GM19438 (cell line): ENCODE data around the gene FAM163B.

Source experiments
- ATAC-seq: cut with Tn5 transposase; IDR thresholded peaks from one replicate; pipeline ENCODE4 v1.9.1; 2021; ENCODE audit warnings: low read depth; ENCODE audit not compliant: unreplicated experiment

Gene FAM163B

GRCh38 chr9:133584559-133585476 lies 24.4 kb downstream of the FAM163B start:
- no peak for ATAC-seq

- ATAC-seq = no peak
Observed at GRCh38 chr9:133584167-133584558, 25.0 kb downstream of the FAM163B start.

- no peak for ATAC-seq
Observed at GRCh38 chr9:133583586-133583985, 25.6 kb downstream of the FAM163B start.

GRCh38 chr9:133583111-133583510 lies 26.1 kb downstream of the FAM163B start:
- no peak for ATAC-seq

DNA sequence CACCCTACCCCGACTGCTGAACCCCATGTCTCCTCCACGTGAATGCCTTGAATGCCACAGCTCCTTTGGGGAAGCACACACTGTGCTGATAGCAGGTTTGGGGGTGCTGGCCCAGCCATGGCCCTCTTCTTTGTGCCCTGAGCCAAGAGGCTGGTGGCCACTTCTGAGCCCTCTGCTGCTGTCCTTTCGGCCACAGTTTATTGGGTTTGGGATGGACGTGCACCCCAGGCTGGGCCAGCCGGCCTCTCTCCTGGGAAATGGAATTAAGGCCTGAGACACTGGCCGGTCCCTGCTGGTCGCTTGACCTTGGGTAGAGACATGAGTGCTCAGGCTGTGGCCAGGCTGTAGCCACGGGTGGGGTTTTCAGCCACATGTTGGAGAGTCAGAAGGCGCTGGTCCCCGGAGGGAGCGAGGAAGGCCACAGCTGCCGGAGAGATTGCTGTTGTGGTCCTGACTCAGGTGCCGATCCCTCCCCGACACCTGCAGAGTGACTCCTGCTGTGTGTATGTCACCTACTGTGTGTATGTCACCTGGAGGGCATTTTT lies 26.6 kb downstream of the FAM163B start:
- ATAC-seq = no peak

DNA sequence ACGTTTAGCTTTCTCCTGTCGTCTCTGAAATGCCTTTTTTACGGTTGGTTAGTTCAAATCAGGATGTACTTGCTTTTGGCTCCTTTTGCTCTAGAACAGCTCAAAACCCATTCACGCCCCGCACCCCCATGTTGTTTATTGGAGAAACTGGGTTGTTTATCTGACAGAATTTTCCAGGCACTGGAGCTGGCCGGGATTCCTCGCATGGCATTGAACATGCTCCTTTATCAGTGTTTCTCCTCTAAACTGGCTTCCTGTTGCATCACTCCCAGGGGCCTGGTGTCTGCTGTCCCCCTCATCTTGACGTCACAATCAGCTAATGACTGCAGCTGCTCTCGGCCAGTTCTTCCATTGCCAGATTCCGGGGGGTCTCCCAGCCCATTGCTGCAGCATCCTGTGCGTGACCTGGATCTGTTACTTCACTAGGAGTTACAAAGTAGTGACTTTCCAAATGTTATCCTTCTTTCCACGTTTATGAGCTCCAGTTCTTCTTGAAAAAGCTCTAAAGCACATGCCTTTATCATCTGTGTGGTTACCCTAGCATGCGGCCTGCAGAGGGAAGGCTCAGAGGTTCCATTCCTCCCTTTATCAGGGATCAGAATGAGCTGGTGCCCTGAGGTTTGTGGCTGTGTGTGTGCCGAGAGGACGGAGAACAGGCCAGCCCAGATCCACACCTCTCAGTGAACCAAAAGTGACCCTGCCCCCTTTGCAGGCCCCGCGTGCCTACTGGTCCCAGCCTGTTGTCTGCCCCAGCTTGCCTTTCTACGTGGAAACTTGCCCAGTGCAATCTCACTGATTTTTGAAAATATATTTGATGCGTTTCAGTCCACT lies 27.5 kb downstream of the FAM163B start:
- no peak for ATAC-seq

GRCh38 chr9:133581011-133581410 lies 28.2 kb downstream of the FAM163B start:
- no peak for ATAC-seq

- no peak for ATAC-seq
Observed at GRCh38 chr9:133580419-133580738, 28.8 kb downstream of the FAM163B start.

DNA sequence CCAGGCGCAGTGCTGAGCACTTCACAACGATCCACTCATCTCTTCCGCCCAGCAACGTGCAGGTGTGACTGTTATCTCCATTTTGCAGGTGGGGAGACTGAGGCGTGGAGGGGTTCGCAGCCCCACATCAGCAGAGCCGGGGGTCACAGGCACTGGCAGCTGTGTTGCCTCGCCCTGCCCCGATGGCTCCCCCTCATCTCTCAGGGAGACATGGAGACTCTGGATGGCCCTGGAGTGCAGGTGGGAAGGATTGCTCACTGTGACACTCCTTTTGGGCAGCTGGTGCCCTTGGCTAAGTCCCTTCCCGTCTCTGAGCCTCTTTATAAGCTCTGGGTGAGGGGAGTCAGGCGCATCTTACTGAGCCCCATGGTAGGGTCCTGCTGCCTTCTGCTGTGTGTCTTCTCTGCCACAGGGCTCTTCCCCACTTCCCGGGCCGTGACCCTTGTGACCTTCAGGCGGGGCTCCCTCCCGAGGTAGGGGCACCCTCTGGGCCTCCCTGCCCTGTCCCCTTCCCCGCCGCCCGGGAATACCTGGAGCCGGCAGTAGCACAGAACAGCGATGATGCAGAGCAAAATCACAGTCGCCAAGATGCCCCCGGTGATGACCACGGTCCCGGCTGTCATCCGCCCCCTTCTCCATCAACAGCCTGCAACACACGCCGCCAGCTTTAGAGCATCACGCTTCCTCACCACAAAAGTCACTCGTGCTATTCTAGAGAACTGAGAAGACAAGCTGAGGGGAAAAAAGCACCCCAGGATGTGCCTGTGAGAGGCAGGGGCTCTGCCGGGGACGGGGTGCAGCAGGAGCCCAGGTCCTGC lies 29.4 kb downstream of the FAM163B start:
- no peak for ATAC-seq

GRCh38 chr9:133578524-133579441 lies 30.4 kb downstream of the FAM163B start:
- ATAC-seq = no peak

GRCh38 chr9:133577737-133578112 lies 31.5 kb downstream of the FAM163B start:
- ATAC-seq = no peak

DNA sequence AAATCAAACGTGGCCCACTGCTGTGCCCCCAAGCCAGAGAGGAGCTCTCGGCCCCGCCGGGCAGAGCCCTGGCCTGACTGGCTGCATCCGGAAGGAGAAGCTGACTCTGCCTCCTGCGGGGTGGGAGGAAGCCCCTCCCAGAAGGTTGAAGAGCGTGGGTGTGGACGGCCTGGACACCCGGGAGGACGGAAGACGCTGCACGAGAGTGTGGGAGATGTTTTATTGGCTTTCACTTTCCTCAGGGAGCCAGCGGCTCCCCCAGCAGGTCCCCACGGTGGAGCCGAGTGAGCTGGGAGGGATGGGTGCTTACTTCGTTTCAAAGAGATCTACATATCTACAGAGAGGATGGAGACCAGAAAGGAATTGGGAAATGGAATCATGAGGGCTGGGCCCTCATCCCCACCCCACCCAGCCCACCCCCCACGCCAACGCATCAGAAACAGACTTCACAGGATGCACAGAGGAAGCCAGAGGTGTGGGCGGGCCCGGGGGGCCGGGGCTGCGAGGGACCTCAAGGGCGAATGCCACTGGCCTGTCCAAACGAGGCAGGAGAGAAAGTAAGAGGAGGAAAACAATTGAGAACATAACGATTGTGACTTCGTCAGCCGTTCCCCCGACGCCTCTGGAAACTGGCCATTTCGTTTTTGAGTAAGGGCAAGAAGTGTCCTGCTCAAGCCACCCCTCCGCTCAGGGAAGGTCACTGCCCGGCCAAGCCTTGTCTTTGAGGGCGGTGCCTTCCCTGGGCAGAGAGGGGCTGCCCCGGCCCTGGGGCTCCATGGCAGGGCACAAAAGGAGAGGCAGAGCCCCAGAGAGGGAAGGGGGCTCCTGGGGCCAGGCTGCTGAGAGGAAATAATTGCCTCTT lies 32.1 kb downstream of the FAM163B start:
- no peak for ATAC-seq

- ATAC-seq = no peak
Observed at GRCh38 chr9:133576031-133576874, 32.9 kb downstream of the FAM163B start.

GRCh38 chr9:133575186-133576030 lies 33.8 kb downstream of the FAM163B start:
- no peak for ATAC-seq

GRCh38 chr9:133574771-133575170 lies 34.4 kb downstream of the FAM163B start:
- no peak for ATAC-seq

DNA sequence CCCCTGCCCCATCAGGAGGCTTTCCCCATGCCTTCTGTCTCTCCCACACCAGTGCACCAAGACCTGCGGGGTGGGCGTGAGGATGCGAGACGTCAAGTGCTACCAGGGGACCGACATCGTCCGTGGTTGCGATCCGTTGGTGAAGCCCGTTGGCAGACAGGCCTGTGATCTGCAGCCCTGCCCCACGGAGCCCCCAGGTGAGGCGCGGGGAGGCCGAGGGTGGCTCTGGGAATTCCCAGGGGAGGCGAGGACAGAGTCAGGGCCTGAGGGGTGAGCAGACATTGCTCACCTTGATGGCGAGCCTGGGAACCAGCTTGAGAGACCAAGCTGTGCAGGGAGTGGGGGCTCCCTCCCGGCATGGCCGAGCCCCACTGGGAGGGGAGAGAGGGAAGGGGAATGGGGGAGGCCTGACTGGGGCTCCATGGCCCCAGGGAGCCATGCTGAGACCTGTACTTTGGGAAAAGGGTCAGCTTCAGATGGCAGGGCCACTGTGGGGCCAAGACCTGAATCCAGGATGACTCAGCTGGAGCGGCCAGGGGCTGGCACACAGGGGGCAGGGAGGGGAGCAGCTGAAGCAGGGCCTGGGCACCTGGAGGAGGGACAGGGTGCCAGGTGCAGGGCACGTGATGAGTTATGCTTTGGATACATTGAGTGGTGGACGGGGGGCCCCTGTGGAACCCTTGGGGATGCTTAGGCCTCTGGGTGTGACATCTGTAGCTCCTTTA lies 35.2 kb downstream of the FAM163B start:
- ATAC-seq = no peak
